Peyer's patch (tissue), 4 donors: ENCODE results near the gene BAHD1. TPM values are rescaled to one million over a fixed set of nuclear protein-coding genes. Genes with fewer than 3 reads are reported as not detected.

Experiments used
- DNase-seq, 3 donors: peaks; one replicate each; pipeline ENCODE4 v3.0.0-alpha.2; 2017 to 2019
- H3K27ac ChIP-seq, 4 donors: fragments of 200-600 bp; sonication (generic); one replicate each; pipeline ENCODE4 v1.5.1; 2016 to 2019
- H3K27me3 ChIP-seq, 2 donors: fragments of 200-600 bp; sonication (generic); one replicate each; pipeline ENCODE4 v1.5.1; 2019
- H3K36me3 ChIP-seq, 3 donors: fragments of 200-600 bp; sonication (generic); one replicate each; pipeline ENCODE4 v1.5.1; 2016 to 2019
- H3K4me1 ChIP-seq, 4 donors: fragments of 200-600 bp; sonication (generic); one replicate each; pipeline ENCODE4 v1.5.1; 2016 to 2019
- H3K4me3 ChIP-seq, 4 donors: fragments of 200-600 bp; sonication (generic); 1 replicate in 3 of 4; 2 replicates in 1 of 4; pipeline ENCODE4 v1.5.1; 2016 to 2019; ENCODE audit warnings: mild to moderate bottlenecking in 1 of 4
- H3K9me3 ChIP-seq, 4 donors: fragments of 200-600 bp; sonication (generic); one replicate each; pipeline ENCODE4 v1.5.1; 2016 to 2019; ENCODE audit warnings: mild to moderate bottlenecking in 1 of 4
- CTCF ChIP-seq, 6 experiments: fragments of 450-650 bp in 4 of 6; fragments of 200-600 bp in 2 of 6; sonication (generic) in 1 of 6; IDR thresholded peaks; one replicate each; pipeline ENCODE4 v1.5.1; 2017 to 2019; ENCODE audit warnings: antibody characterized with exemption in 6 of 6, mild to moderate bottlenecking in 3 of 6, moderate library complexity in 1 of 6
- POLR2A ChIP-seq, 2 donors: fragments of 450-650 bp; IDR thresholded peaks; one replicate each; pipeline ENCODE4 v1.5.1; 2017; ENCODE audit warnings: antibody characterized with exemption in 2 of 2, mild to moderate bottlenecking in 2 of 2, moderate library complexity in 2 of 2
- total RNA-seq, 4 donors: library from RNA; depleted of rRNA; stranded (reverse); fragments of >200 nt; gene quantifications; one replicate each; pipeline ENCODE4 v1.1.0, GENCODE V29; 2016

BAHD1 gene
- total RNA-seq, 4 donors from 2014 or later: 8.3 to 41.0 (median 31.4) TPM

GRCh38 chr15:40468898-40469331, 28.2 kb downstream of the BAHD1 start:
- Histone ChIP-seq H3K4me1 (peaks cover 0 to 19% (median 4%) of the 10 kb centered on the region in 4 donors), H3K36me3 (peaks cover 0 to 29% (median 0%) of the 10 kb centered on the region in 3 donors), H3K27ac (no peak overlapping the region), H3K4me3 (no peak overlapping the region), H3K27me3 (no peaks in the 10 kb centered on the region), H3K9me3 (no peaks in the 10 kb centered on the region)
- no peak for DNase-seq
- TF ChIP-seq CTCF (IDR thresholded peaks at IDR 0.05): no peak
- no peak for TF ChIP-seq POLR2A (IDR thresholded peaks at IDR 0.05)

GRCh38 chr15:40469776-40470390, 29.1 kb downstream of the BAHD1 start:
- peak overlapping the region; percentile 85 to 93 (median 90) for H3K27ac ChIP-seq
- TF ChIP-seq CTCF (IDR thresholded peaks at IDR 0.05): no peak
- no peak for TF ChIP-seq POLR2A (IDR thresholded peaks at IDR 0.05)
- no peaks in the 10 kb centered on the region for H3K9me3 ChIP-seq
- peaks cover 0 to 19% (median 4%) of the 10 kb centered on the region in 4 donors for H3K4me1 ChIP-seq
- DNase-seq: peak in 1 of 3 donors; percentile 5
- H3K4me3 ChIP-seq: peak overlapping the region in 2 of 4 donors; percentile 75 to 94
- no peaks in the 10 kb centered on the region for H3K27me3 ChIP-seq
- H3K36me3 ChIP-seq: peaks cover 0 to 21% (median 0%) of the 10 kb centered on the region in 3 donors

DNA sequence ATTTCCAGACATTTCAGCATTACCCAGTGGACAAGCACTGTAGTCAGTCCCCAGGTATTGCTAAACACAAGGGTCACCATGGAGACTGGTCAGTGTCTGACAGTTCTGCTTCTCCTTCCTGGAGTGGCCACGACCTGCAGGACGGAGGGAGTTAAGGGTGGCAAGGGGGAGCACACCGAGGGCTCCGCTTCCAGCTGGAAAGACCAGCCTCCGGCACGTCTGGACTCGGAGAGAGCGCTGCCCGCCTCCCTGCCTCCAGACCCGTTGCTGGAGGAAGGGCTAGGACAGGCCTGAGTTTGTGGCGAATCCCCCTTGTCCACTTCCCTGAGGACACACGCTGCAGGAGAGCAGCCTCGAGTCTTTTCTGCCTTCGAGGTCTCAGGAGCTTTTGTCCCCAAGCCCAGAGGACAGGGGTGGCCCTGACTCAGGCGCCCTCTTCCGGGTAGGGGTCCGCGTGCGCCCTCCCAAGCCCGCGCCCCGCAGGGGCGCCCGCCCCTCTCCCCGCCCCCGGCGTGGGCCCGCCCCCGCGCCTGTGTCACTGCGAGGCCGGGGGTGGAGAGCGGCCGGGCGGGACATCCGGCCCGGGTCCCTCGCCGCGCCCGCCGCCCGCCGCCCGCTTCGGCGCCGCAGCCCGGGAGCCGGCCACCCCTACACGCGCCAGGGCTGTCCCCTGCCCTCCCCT, 29.8 kb downstream of the BAHD1 start, which contains the start of gene CHST14:
Gene CHST14, plus strand, starts transcription at position 562 of the 682 bp plus-strand sequence. CDS start 230 bp downstream, outside the sequence.
- H3K27ac ChIP-seq: peak within 1 kb of the TSS; percentile 85 to 93 (median 90)
- no peaks in the 10 kb centered on the region for H3K27me3 ChIP-seq
- H3K4me3 ChIP-seq: peak within 1 kb of the TSS; percentile 75 to 94 (median 89)
- no peaks in the 10 kb centered on the region for H3K9me3 ChIP-seq
- TF ChIP-seq POLR2A (IDR thresholded peaks at IDR 0.05): no peak
- TF ChIP-seq CTCF (IDR thresholded peaks at IDR 0.05): no peak
- H3K4me1 ChIP-seq: peaks cover 0 to 19% (median 4%) of the 10 kb centered on the region in 4 donors
- DNase-seq: peak; percentile 68 to 73 (median 73)
- H3K36me3 ChIP-seq: peaks cover 0 to 14% (median 0%) of the 10 kb centered on the region in 3 donors

DNA sequence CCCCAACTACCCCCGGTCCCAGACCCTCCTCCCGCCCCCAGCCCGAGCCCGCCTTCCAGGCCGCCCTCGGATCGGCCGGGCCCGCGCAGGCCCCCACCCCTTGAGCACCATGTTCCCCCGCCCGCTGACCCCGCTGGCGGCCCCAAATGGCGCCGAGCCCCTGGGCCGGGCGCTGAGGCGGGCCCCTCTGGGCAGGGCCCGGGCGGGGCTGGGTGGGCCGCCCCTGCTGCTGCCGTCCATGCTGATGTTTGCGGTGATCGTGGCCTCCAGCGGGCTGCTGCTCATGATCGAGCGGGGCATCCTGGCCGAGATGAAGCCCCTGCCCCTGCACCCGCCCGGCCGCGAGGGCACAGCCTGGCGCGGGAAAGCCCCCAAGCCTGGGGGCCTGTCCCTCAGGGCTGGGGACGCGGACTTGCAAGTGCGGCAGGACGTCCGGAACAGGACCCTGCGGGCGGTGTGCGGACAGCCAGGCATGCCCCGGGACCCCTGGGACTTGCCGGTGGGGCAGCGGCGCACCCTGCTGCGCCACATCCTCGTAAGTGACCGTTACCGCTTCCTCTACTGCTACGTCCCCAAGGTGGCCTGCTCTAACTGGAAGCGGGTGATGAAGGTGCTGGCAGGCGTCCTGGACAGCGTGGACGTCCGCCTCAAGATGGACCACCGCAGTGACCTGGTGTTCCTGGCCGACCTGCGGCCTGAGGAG, 30.5 kb downstream of the BAHD1 start:
- peak overlapping the region; percentile 85 to 93 (median 90) for H3K27ac ChIP-seq
- no peaks in the 10 kb centered on the region for H3K9me3 ChIP-seq
- H3K4me3 ChIP-seq: peak overlapping the region; percentile 75 to 94 (median 89)
- peak in 2 of 3 donors; percentile 29 to 57 for DNase-seq
- TF ChIP-seq CTCF (IDR thresholded peaks at IDR 0.05) (no peak), POLR2A (IDR thresholded peaks at IDR 0.05) (no peak)
- peaks cover 0 to 19% (median 4%) of the 10 kb centered on the region in 4 donors for H3K4me1 ChIP-seq
- H3K36me3 ChIP-seq: peaks cover 0 to 7% (median 0%) of the 10 kb centered on the region in 3 donors
- H3K27me3 ChIP-seq: no peaks in the 10 kb centered on the region

DNA sequence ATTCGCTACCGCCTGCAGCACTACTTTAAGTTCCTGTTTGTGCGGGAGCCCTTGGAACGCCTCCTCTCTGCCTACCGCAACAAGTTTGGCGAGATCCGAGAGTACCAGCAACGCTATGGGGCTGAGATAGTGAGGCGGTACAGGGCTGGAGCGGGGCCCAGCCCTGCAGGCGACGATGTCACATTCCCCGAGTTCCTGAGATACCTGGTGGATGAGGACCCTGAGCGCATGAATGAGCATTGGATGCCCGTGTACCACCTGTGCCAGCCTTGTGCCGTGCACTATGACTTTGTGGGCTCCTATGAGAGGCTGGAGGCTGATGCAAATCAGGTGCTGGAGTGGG, 31.0 kb downstream of the BAHD1 start:
- DNase-seq: peak in 1 of 3 donors; percentile 26
- TF ChIP-seq POLR2A (IDR thresholded peaks at IDR 0.05) (no peak), CTCF (IDR thresholded peaks at IDR 0.05) (no peak)
- Histone ChIP-seq H3K9me3 (no peaks in the 10 kb centered on the region), H3K4me3 (peak overlapping the region; percentile 75 to 94 (median 89)), H3K4me1 (peaks cover 0 to 19% (median 4%) of the 10 kb centered on the region in 4 donors), H3K36me3 (peaks cover 0 to 2% (median 0%) of the 10 kb centered on the region in 3 donors), H3K27ac (peak overlapping the region in 3 of 4 donors; percentile 85 to 93 (median 92)), H3K27me3 (no peaks in the 10 kb centered on the region)
